ENCODE measurements around the gene LNPK. TPM values are rescaled to one million over a fixed set of nuclear protein-coding genes. Genes with fewer than 3 reads are reported as not detected.

Gene LNPK
- total and polyA plus RNA-seq, 3 donors from 2014 or later = 19.5 to 45.2 (median 23.8) TPM

- no peak for DNase-seq
- WGBS, 2 donors = 82 to 96% methylated on average over 1 of the region's 1 CpG
- H3K27ac ChIP-seq = no peak overlapping the region
Measured at GRCh38 chr2:175947073-175947472, 55.0 kb downstream of the LNPK start.

GRCh38 chr2:175941699-175942098 lies 60.4 kb downstream of the LNPK start:
- TF ChIP-seq POLR2A (IDR thresholded peaks at IDR 0.05) (no peak), CTCF (IDR thresholded peaks at IDR 0.05) (no peak)
- Histone ChIP-seq H3K4me3 (no peak overlapping the region), H3K27ac (no peak overlapping the region), H3K36me3 (ENCODE audit: low read depth, missing control alignments) (no peaks in the 10 kb centered on the region), H3K4me1 (no peaks in the 10 kb centered on the region), H3K27me3 (no peaks in the 10 kb centered on the region), H3K9me3 (no peaks in the 10 kb centered on the region)
- no peak for DNase-seq
- 96 to 97% methylated on average over 3 of the region's 3 CpGs for WGBS, 2 donors
- intact Hi-C loops (cut with DNase I; ENCODE audit: low total_unique reads) = no loop called here

More at GRCh38 chr2:175947073-175947472, 55.0 kb downstream of the LNPK start:
- Histone ChIP-seq H3K36me3 (ENCODE audit: low read depth, missing control alignments) (no peaks in the 10 kb centered on the region), H3K27me3 (no peaks in the 10 kb centered on the region), H3K9me3 (no peaks in the 10 kb centered on the region), H3K4me3 (no peak overlapping the region), H3K4me1 (no peaks in the 10 kb centered on the region)
- intact Hi-C loops (cut with DNase I; ENCODE audit: low total_unique reads) = no loop called here
- TF ChIP-seq POLR2A (IDR thresholded peaks at IDR 0.05) (no peak), CTCF (IDR thresholded peaks at IDR 0.05) (no peak)

- H3K27ac ChIP-seq = no peak overlapping the region
- intact Hi-C loops (cut with DNase I; ENCODE audit: low total_unique reads) = no loop called here
- H3K27me3 ChIP-seq = no peaks in the 10 kb centered on the region
- DNase-seq = no peak
- no peak for TF ChIP-seq CTCF (IDR thresholded peaks at IDR 0.05)
- TF ChIP-seq POLR2A (IDR thresholded peaks at IDR 0.05) = no peak
- H3K9me3 ChIP-seq = no peaks in the 10 kb centered on the region
- no peaks in the 10 kb centered on the region for H3K4me1 ChIP-seq
- WGBS, 2 donors = 78 to 83% methylated on average over 2 of the region's 2 CpGs
- H3K4me3 ChIP-seq = no peak overlapping the region
- H3K36me3 ChIP-seq (ENCODE audit: low read depth, missing control alignments) = no peaks in the 10 kb centered on the region
Measured at GRCh38 chr2:175937216-175937615, 64.9 kb downstream of the LNPK start.

- H3K27ac ChIP-seq = no peak overlapping the region
- WGBS, 2 donors = 80 to 82% methylated on average over 3 of the region's 3 CpGs
- no peaks in the 10 kb centered on the region for H3K36me3 ChIP-seq (ENCODE audit: low read depth, missing control alignments)
- H3K27me3 ChIP-seq = no peaks in the 10 kb centered on the region
- no peak for DNase-seq
- no peaks in the 10 kb centered on the region for H3K9me3 ChIP-seq
- intact Hi-C loops (cut with DNase I; ENCODE audit: low total_unique reads) = no loop called here
- no peak for TF ChIP-seq POLR2A (IDR thresholded peaks at IDR 0.05)
- no peak for TF ChIP-seq CTCF (IDR thresholded peaks at IDR 0.05)
- H3K4me3 ChIP-seq = no peak overlapping the region
- no peaks in the 10 kb centered on the region for H3K4me1 ChIP-seq
Measured at GRCh38 chr2:175935289-175936181, 66.5 kb downstream of the LNPK start.

GRCh38 chr2:175932675-175933074 lies 69.4 kb downstream of the LNPK start:
- Histone ChIP-seq H3K4me1 (no peaks in the 10 kb centered on the region), H3K4me3 (no peak overlapping the region), H3K27ac (no peak overlapping the region), H3K27me3 (no peaks in the 10 kb centered on the region), H3K36me3 (ENCODE audit: low read depth, missing control alignments) (no peaks in the 10 kb centered on the region), H3K9me3 (no peaks in the 10 kb centered on the region)
- WGBS, 2 donors = 95% methylated on average over 2 of the region's 2 CpGs
- no peak for DNase-seq
- TF ChIP-seq POLR2A (IDR thresholded peaks at IDR 0.05) = no peak
- TF ChIP-seq CTCF (IDR thresholded peaks at IDR 0.05) = no peak
- intact Hi-C loops (cut with DNase I; ENCODE audit: low total_unique reads) = no loop called here

Measured in testis (tissue), 3 donors.